K562 (cell line): ENCODE data around the gene LONP1. TPM values are rescaled to one million over a fixed set of nuclear protein-coding genes. Genes with fewer than 3 reads are reported as not detected.

Source experiments
- HIVEP1 ChIP-seq: fragments of 250-450 bp; sonication (Bioruptor Pico); IDR thresholded peaks from 2 replicates; pipeline ENCODE4 v1.4.0; 2020; ENCODE audit warnings: mild to moderate bottlenecking
- KAT8 ChIP-seq: fragments of 450-650 bp; IDR thresholded peaks from 2 replicates; pipeline ENCODE4 v1.6.1; 2016; ENCODE audit warnings: low read depth, mild to moderate bottlenecking
- KLF1 ChIP-seq: fragments of 450-650 bp; IDR thresholded peaks from 2 replicates; pipeline ENCODE4 v1.6.1; 2016; ENCODE audit warnings: missing genetic modification characterization, missing compliant biosample characterization
- NFIX ChIP-seq: fragments of 250-450 bp; sonication (Bioruptor Pico); IDR thresholded peaks from 2 replicates; pipeline ENCODE4 v1.4.0; 2020; ENCODE audit warnings: low read depth, mild to moderate bottlenecking, moderate library complexity
- NFXL1 ChIP-seq: fragments of 450-650 bp; formaldehyde crosslinking; IDR thresholded peaks from 2 replicates; pipeline ENCODE4 v1.4.0; 2021; ENCODE audit warnings: mild to moderate bottlenecking
- NR4A1 ChIP-seq, 2 experiments: fragments of 250-450 bp in 1 of 2; fragments of 450-650 bp in 1 of 2; sonication (Bioruptor Pico) in 1 of 2; IDR thresholded peaks; 2 replicates each; pipeline versions ENCODE4 v1.4.0 to v1.6.1; 2016 to 2020; ENCODE audit warnings: mild to moderate bottlenecking in 2 of 2, missing compliant biosample characterization in 1 of 2, missing genetic modification characterization in 1 of 2, moderate library complexity in 1 of 2
- TFAM ChIP-seq: fragments of 250-450 bp; sonication (Bioruptor Pico); conservative IDR thresholded peaks from 2 replicates; pipeline ENCODE4 v1.5.0; 2021; ENCODE audit warnings: mild to moderate bottlenecking, moderate library complexity
- TOE1 ChIP-seq, 2 experiments: fragments of 450-650 bp in 1 of 2; sonication (generic) in 1 of 2; formaldehyde crosslinking in 1 of 2; IDR thresholded peaks; 2 replicates each; pipeline versions ENCODE4 v1.7.1 to v1.8.0; 2016 to 2022; ENCODE audit warnings: borderline replicate concordance in 2 of 2, mild to moderate bottlenecking in 2 of 2, antibody characterized with exemption in 1 of 2, inconsistent platforms in 1 of 2, low read depth in 1 of 2, missing genetic modification reagents in 1 of 2, moderate library complexity in 1 of 2
- ZC3H11A ChIP-seq: IDR thresholded peaks from 2 replicates; pipeline ENCODE4 v1.6.1; 2012; ENCODE audit warnings: low read depth, low read length, improper control_type of control experiment
- ZNF778 ChIP-seq: fragments of 450-650 bp; formaldehyde crosslinking; IDR thresholded peaks from 2 replicates; pipeline ENCODE4 v1.4.0; 2020; ENCODE audit warnings: mild to moderate bottlenecking, moderate library complexity
- ZNF785 ChIP-seq: fragments of 250-450 bp; sonication (Bioruptor Pico); IDR thresholded peaks from 2 replicates; pipeline ENCODE4 v1.4.0; 2020; ENCODE audit warnings: mild to moderate bottlenecking
- polyA plus RNA-seq, 8 experiments: library from polyadenylated mRNA; depleted of rRNA in 4 of 8; stranded (reverse) in 5 of 8; unstranded in 3 of 8; fragments of >200 nt; fragmentation: Nextera tagmentation in 2 of 8; fragmentation: Illumina TruSeq in 1 of 8; extraction: Ambion mirVana in 2 of 8; extraction: Trizol in 1 of 8; gene quantifications; 2 replicates each; pipeline versions ENCODE4 v1.2.1 to v1.2.3, GENCODE V29; 2011 to 2014; ENCODE audit warnings: inconsistent platforms in 1 of 8, missing spikeins in 1 of 8
- total RNA-seq, 7 experiments: library from RNA; depleted of rRNA in 6 of 7; stranded (reverse); fragments of >200 nt in 6 of 7; fragmentation: Illumina TruSeq in 2 of 7; extraction: Trizol in 2 of 7; gene quantifications; 2 replicates each; pipeline versions ENCODE4 v1.2.1 to v1.2.3, GENCODE V29; 2011 to 2021; ENCODE audit warnings: low replicate concordance in 1 of 7
- TF ChIP-seq, protein P1 (sequence below): sonication (generic); formaldehyde crosslinking; IDR thresholded peaks from 2 replicates; pipeline ENCODE4 v1.8.1; 2023; ENCODE audit warnings: missing genetic modification reagents, mild to moderate bottlenecking, borderline replicate concordance
- TF ChIP-seq, protein P2 (sequence below): fragments of 250-450 bp; sonication (Bioruptor Pico); IDR thresholded peaks from 2 replicates; pipeline ENCODE4 v1.4.0; 2020; ENCODE audit warnings: borderline replicate concordance
- TF ChIP-seq, protein P3 (sequence below): fragments of 250-450 bp; sonication (Bioruptor Pico); IDR thresholded peaks from 2 replicates; pipeline ENCODE4 v1.9.0; 2021; ENCODE audit warnings: mild to moderate bottlenecking, inconsistent platforms
- TF ChIP-seq, protein P4 (sequence below): fragments of 250-450 bp; sonication (Bioruptor Pico); IDR thresholded peaks from 2 replicates; pipeline ENCODE4 v1.4.0; 2020; ENCODE audit warnings: mild to moderate bottlenecking, moderate library complexity

The LONP1 gene
- total and polyA plus RNA-seq, 9 of the 15 experiments (the other 6 are each of a cell fraction or from before 2014, with no cell fraction given) = 1.1 to 238 (median 84.5) TPM

DNA sequence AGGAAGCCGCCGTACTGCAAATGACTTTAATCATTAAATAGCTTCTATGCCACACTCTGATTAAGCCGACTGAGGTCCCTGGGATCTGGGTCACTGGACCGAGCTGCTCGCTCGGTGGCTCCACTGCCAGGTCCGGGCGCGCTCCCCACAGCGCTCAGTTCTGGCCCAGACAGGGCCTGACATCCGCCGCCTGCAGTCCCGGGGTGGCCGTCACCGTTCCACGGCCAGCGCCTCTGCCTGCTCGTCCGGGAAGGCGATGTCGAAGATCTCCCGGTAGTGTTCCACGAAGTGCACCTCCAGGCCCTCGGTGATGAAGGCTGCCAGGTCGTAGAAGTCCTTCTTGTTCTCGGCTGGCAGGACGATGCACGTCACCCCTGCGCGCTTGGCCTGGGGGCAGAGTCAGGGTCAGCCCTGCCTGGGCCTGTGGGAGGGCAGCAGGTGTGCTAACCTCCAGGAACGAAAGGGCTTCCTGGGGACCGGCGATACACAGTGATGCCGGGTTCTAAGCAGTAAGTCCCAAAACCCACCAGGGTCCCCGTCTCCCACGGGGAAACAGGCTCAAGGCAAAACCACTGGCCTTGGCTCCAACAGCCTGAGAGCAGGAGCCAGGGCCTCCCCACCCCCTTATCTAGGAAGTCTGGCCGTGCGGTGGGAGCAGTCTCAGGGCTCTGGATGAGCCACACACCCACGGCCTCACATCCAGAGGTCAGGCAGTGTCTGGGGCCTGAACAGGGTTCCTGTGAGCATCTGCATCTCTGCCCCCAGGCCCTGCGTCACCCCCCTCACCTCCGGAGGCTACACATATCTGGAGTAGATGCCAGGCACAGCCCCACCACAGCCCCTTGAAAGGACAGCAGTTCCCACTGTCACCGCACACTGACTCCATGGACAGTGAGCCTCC, 27.9 kb downstream of the LONP1 start (continued):
- TF ChIP-seq, protein P1, sequence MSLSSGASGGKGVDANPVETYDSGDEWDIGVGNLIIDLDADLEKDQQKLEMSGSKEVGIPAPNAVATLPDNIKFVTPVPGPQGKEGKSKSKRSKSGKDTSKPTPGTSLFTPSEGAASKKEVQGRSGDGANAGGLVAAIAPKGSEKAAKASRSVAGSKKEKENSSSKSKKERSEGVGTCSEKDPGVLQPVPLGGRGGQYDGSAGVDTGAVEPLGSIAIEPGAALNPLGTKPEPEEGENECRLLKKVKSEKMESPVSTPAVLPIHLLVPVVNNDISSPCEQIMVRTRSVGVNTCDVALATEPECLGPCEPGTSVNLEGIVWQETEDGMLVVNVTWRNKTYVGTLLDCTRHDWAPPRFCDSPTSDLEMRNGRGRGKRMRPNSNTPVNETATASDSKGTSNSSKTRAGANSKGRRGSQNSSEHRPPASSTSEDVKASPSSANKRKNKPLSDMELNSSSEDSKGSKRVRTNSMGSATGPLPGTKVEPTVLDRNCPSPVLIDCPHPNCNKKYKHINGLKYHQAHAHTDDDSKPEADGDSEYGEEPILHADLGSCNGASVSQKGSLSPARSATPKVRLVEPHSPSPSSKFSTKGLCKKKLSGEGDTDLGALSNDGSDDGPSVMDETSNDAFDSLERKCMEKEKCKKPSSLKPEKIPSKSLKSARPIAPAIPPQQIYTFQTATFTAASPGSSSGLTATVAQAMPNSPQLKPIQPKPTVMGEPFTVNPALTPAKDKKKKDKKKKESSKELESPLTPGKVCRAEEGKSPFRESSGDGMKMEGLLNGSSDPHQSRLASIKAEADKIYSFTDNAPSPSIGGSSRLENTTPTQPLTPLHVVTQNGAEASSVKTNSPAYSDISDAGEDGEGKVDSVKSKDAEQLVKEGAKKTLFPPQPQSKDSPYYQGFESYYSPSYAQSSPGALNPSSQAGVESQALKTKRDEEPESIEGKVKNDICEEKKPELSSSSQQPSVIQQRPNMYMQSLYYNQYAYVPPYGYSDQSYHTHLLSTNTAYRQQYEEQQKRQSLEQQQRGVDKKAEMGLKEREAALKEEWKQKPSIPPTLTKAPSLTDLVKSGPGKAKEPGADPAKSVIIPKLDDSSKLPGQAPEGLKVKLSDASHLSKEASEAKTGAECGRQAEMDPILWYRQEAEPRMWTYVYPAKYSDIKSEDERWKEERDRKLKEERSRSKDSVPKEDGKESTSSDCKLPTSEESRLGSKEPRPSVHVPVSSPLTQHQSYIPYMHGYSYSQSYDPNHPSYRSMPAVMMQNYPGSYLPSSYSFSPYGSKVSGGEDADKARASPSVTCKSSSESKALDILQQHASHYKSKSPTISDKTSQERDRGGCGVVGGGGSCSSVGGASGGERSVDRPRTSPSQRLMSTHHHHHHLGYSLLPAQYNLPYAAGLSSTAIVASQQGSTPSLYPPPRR (CRISPR knock-in tag) = no peak
- TF ChIP-seq NR4A1 (CRISPR knock-in tag; IDR thresholded peaks at IDR 0.05) = no peak
- TF ChIP-seq NR4A1 (tag; IDR thresholded peaks at IDR 0.05) = 0 out of 2 replicates have a peak, but pooled peaks have one; percentile 32
- no peak for TF ChIP-seq KAT8
- no peak for TF ChIP-seq TFAM (CRISPR knock-in tag)
- TF ChIP-seq TOE1 (IDR thresholded peaks at IDR 0.05; ENCODE audit: borderline replicate concordance) = no peak
- TF ChIP-seq TOE1 (CRISPR knock-in tag; IDR thresholded peaks at IDR 0.05; ENCODE audit: borderline replicate concordance, low read depth) = 0 out of 2 replicates have a peak, but pooled peaks have one; percentile 29
- TF ChIP-seq NFIX (CRISPR knock-in tag) = no peak
- TF ChIP-seq, protein P2, sequence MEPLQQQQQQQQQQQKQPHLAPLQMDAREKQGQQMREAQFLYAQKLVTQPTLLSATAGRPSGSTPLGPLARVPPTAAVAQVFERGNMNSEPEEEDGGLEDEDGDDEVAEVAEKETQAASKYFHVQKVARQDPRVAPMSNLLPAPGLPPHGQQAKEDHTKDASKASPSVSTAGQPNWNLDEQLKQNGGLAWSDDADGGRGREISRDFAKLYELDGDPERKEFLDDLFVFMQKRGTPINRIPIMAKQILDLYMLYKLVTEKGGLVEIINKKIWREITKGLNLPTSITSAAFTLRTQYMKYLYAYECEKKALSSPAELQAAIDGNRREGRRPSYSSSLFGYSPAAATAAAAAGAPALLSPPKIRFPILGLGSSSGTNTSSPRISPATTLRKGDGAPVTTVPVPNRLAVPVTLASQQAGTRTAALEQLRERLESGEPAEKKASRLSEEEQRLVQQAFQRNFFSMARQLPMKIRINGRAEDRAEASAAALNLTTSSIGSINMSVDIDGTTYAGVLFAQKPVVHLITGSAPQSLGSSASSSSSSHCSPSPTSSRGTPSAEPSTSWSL (CRISPR knock-in tag) = no peak
- TF ChIP-seq HIVEP1 = no peak
- TF ChIP-seq, protein P3, sequence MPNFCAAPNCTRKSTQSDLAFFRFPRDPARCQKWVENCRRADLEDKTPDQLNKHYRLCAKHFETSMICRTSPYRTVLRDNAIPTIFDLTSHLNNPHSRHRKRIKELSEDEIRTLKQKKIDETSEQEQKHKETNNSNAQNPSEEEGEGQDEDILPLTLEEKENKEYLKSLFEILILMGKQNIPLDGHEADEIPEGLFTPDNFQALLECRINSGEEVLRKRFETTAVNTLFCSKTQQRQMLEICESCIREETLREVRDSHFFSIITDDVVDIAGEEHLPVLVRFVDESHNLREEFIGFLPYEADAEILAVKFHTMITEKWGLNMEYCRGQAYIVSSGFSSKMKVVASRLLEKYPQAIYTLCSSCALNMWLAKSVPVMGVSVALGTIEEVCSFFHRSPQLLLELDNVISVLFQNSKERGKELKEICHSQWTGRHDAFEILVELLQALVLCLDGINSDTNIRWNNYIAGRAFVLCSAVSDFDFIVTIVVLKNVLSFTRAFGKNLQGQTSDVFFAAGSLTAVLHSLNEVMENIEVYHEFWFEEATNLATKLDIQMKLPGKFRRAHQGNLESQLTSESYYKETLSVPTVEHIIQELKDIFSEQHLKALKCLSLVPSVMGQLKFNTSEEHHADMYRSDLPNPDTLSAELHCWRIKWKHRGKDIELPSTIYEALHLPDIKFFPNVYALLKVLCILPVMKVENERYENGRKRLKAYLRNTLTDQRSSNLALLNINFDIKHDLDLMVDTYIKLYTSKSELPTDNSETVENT (CRISPR knock-in tag) = no peak
- TF ChIP-seq ZNF785 (CRISPR knock-in tag) = no peak
- TF ChIP-seq, protein P4, sequence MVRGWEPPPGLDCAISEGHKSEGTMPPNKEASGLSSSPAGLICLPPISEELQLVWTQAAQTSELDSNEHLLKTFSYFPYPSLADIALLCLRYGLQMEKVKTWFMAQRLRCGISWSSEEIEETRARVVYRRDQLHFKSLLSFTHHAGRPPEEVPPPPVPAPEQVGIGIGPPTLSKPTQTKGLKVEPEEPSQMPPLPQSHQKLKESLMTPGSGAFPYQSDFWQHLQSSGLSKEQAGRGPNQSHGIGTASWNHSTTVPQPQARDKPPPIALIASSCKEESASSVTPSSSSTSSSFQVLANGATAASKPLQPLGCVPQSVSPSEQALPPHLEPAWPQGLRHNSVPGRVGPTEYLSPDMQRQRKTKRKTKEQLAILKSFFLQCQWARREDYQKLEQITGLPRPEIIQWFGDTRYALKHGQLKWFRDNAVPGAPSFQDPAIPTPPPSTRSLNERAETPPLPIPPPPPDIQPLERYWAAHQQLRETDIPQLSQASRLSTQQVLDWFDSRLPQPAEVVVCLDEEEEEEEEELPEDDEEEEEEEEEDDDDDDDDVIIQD (CRISPR knock-in tag) = no peak
- no peak for TF ChIP-seq KLF1 (tag)
- TF ChIP-seq NFXL1 = no peak
- TF ChIP-seq ZNF778 = no peak
- no peak for TF ChIP-seq ZC3H11A
